Ectodermal cell (in vitro differentiated cells): ENCODE data around the gene SLC1A4.
"Not testable (repeated sequence)": the region's sequence is repeated elsewhere in the genome, so short reads cannot be mapped to it uniquely, and the experiment has no call there.

Experiments used
- H3K27ac ChIP-seq: 2 replicates; pipeline ENCODE4 v1.7.0; 2013; ENCODE audit warnings: mild to moderate bottlenecking, low read depth, low read length; ENCODE audit not compliant: insufficient read depth, poor library complexity, severe bottlenecking
- H3K27me3 ChIP-seq: 2 replicates; pipeline ENCODE4 v1.7.0; 2013; ENCODE audit warnings: mild to moderate bottlenecking, low read length; ENCODE audit not compliant: insufficient read depth, control insufficient read depth, poor library complexity, severe bottlenecking
- H3K36me3 ChIP-seq: one replicate; pipeline ENCODE4 v1.7.0; 2013; ENCODE audit warnings: low read length; ENCODE audit not compliant: control insufficient read depth, insufficient read depth
- H3K4me1 ChIP-seq: one replicate; pipeline ENCODE4 v1.7.0; 2013; ENCODE audit warnings: low read length; ENCODE audit not compliant: control insufficient read depth, insufficient read depth
- H3K4me3 ChIP-seq: 2 replicates; pipeline ENCODE4 v1.7.0; 2013; ENCODE audit warnings: low read depth, low read length, control low read depth; ENCODE audit not compliant: insufficient read depth
- H3K9me3 ChIP-seq: 2 replicates; pipeline ENCODE4 v1.7.0; 2013; ENCODE audit warnings: mild to moderate bottlenecking, low read length, moderate library complexity; ENCODE audit not compliant: control insufficient read depth
- WGBS, 2 experiments: methylation state at CpG; one replicate each; pipeline ENCODE4 v1.1.7; 2013; ENCODE audit warnings: missing lambda C conversion rate in 2 of 2; 5-methylcytosine and 5-hydroxymethylcytosine counted together

Gene SLC1A4

GRCh38 chr2:64950226-64951160 is 38.7 kb upstream of the SLC1A4 start:
- WGBS, 2 experiments: 85 to 88% methylated on average over 14 of the region's 14 CpGs
- Histone ChIP-seq H3K9me3 (no peaks in the 10 kb centered on the region), H3K27me3 (no peaks in the 10 kb centered on the region), H3K27ac (no peak overlapping the region), H3K4me3 (no peak overlapping the region), H3K36me3 (no peaks in the 10 kb centered on the region), H3K4me1 (peaks cover 5% of the 10 kb centered on the region)

DNA sequence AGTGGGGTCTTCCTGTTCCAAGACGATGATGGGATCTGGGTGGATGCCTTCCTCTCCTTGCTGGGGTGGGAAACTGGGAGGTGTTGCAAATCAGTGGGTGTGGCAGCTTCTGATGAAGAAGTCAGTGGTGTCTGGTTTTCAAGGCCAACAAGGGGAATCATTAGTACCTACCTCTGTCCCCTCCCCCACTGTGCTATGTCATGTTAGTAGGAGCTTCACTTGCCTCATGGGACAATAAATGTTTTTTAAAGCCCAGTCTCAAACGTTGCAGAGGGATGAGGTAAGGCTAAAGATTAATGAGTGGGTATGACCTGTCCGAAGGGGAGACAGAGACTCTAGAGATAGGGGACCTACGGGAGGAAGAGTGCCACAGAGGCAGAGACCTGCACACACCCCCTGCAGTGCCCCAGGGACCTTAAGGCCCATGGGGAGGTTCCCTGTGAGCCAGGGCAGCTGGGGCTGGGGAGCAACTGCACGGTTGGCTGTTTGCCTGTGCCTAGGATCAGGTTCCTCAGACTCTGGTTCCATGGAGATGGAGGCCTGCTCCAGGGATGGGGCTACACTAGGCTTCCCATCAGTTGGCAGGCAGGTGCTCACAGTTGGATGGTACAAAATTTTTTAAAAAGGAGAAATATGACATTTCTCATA is 37.8 kb upstream of the SLC1A4 start:
- no peaks in the 10 kb centered on the region for H3K27me3 ChIP-seq
- H3K4me3 ChIP-seq: no peak overlapping the region
- H3K27ac ChIP-seq: no peak overlapping the region
- no peaks in the 10 kb centered on the region for H3K9me3 ChIP-seq
- peaks cover 1% of the 10 kb centered on the region for H3K4me1 ChIP-seq
- no peaks in the 10 kb centered on the region for H3K36me3 ChIP-seq
- WGBS, 2 experiments: 91 to 94% methylated on average over 5 of the region's 5 CpGs

DNA sequence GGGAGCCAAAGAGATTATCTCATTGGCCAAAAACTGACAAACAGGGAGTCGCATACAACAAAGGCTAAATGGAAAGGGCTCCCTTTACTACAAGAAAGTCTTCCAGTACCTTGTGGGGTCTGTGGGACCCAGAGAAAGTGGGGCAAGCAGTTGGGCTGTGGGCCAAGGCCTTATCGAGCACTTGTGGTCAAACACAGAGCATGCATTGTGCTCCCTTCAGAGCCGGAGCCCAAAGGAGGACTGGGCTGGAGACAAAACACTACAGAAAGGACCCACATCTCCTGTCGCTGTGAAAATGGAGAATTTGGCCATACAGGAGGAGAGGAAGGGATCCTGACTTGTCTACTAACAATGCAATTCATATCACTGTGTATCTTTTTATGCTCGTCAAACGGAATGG is 37.1 kb upstream of the SLC1A4 start:
- Histone ChIP-seq H3K9me3 (no peaks in the 10 kb centered on the region), H3K4me3 (no peak overlapping the region), H3K27ac (no peak overlapping the region), H3K36me3 (no peaks in the 10 kb centered on the region), H3K4me1 (no peaks in the 10 kb centered on the region), H3K27me3 (no peaks in the 10 kb centered on the region)
- WGBS, 2 experiments: 93 to 95% methylated on average over 6 of the region's 6 CpGs

- no peaks in the 10 kb centered on the region for H3K36me3 ChIP-seq
- H3K27me3 ChIP-seq: no peaks in the 10 kb centered on the region
- 95 to 96% methylated on average over 15 of the region's 15 CpGs for WGBS, 2 experiments
- no peaks in the 10 kb centered on the region for H3K9me3 ChIP-seq
- H3K4me1 ChIP-seq: no peaks in the 10 kb centered on the region
- H3K27ac ChIP-seq: no peak overlapping the region
- no peak overlapping the region for H3K4me3 ChIP-seq
Observed at GRCh38 chr2:64952511-64953482, 36.4 kb upstream of the SLC1A4 start.

DNA sequence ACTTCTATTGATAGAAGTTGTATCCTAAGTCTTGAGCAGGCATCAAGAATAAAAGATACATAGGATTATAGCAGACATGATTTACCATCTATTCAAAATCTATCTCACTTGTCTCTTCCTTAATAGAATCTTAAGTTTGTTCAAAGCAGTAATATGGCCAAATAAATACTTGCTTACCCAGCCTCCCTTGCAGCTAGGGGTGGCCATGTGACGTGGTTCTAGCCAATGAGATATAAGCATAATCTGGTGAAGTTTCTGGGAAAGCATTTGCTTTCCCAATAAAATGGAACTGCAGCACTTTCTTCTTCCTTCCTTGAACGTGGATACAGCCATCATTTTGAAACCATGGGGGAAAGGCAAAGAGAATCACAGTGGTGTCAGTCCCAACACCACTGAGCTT is 33.7 kb upstream of the SLC1A4 start:
- WGBS, 2 experiments: 97 to 100% methylated on average over 2 of the region's 2 CpGs
- H3K9me3 ChIP-seq: no peaks in the 10 kb centered on the region

GRCh38 chr2:64957109-64957903 is 31.9 kb upstream of the SLC1A4 start:
- 89 to 93% methylated on average over 9 of the region's 9 CpGs for WGBS, 2 experiments
- H3K4me1 ChIP-seq: no peaks in the 10 kb centered on the region
- no peaks in the 10 kb centered on the region for H3K36me3 ChIP-seq
- no peaks in the 10 kb centered on the region for H3K27me3 ChIP-seq
- no peak overlapping the region for H3K27ac ChIP-seq
- H3K9me3 ChIP-seq: no peaks in the 10 kb centered on the region
- H3K4me3 ChIP-seq: no peak overlapping the region

More for the DNA sequence above, 33.7 kb upstream of the SLC1A4 start:
- no peak overlapping the region for H3K4me3 ChIP-seq
- H3K27ac ChIP-seq: no peak overlapping the region
- H3K36me3 ChIP-seq: no peaks in the 10 kb centered on the region
- no peaks in the 10 kb centered on the region for H3K4me1 ChIP-seq
- H3K27me3 ChIP-seq: no peaks in the 10 kb centered on the region

- Histone ChIP-seq H3K36me3 (no peaks in the 10 kb centered on the region), H3K4me3 (no peak overlapping the region)
- WGBS, 2 experiments: 89 to 93% methylated on average over 9 of the region's 9 CpGs
Observed at GRCh38 chr2:64958556-64958955, 30.6 kb upstream of the SLC1A4 start.

GRCh38 chr2:64960819-64961218 is 28.4 kb upstream of the SLC1A4 start:
- Histone ChIP-seq H3K36me3 (no peaks in the 10 kb centered on the region), H3K27me3 (no peaks in the 10 kb centered on the region), H3K4me1 (no peaks in the 10 kb centered on the region), H3K27ac (no peak overlapping the region), H3K4me3 (no peak overlapping the region), H3K9me3 (no peaks in the 10 kb centered on the region)
- WGBS, 2 experiments: 89 to 98% methylated on average over 2 of the region's 2 CpGs

More at GRCh38 chr2:64958556-64958955, 30.6 kb upstream of the SLC1A4 start:
- no peak overlapping the region for H3K27ac ChIP-seq
- H3K4me1 ChIP-seq: no peaks in the 10 kb centered on the region
- H3K9me3 ChIP-seq: no peaks in the 10 kb centered on the region
- H3K27me3 ChIP-seq: no peaks in the 10 kb centered on the region

GRCh38 chr2:64963138-64963537 is 26.1 kb upstream of the SLC1A4 start:
- H3K4me3 ChIP-seq, H3K27me3 ChIP-seq, H3K4me1 ChIP-seq, H3K9me3 ChIP-seq, H3K36me3 ChIP-seq, H3K27ac ChIP-seq: not testable (repeated sequence)
- 93 to 94% methylated on average over 4 of the region's 4 CpGs for WGBS, 2 experiments
